Measurements from ENCODE around the gene LGI4. TPM values are rescaled to one million over a fixed set of nuclear protein-coding genes. Genes with fewer than 3 reads are reported as not detected.

The LGI4 gene
- 0.17 and 0.26 TPM in 2 replicates for total RNA-seq
- 0.02 and 0.19 TPM in 2 replicates for polyA plus RNA-seq
- 0.07 and 0.57 TPM in 2 replicates for polyA plus RNA-seq (2012)
- 1.5 and 2.3 TPM in 2 replicates for polyA minus RNA-seq (ENCODE audit: low replicate concordance)

DNA sequence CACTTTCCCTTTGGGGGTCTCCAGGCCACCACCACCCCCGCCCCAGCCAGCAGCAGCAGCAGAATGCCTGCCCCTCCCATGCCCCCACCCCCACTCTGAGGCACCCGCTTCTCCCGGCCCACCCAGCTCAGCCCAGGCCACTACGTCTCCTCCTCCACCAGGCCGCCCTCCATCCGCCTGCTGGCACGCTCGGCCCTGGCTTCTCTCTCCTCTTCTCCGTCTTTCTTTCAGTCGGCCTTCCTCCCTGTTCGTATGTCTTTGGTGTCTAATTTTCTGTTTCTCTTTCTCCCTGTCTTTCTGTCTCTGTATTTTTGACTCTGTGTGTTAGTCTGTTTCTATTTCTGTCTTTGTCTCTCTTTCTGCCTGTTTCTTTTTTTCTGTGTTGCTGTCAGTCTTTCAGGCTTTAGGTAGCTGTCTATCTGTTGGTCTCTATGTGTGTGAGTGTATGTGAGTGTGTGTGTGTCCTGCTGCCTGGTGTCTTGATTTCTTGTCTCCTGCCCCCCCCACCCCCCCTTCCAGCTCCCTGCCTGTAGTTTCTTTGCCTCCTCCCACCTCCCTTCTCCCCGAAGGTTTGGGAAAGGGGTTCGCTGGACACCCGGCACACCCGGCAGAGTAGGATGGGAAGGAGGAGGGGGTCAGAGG, at the start of gene LGI4:
TSS of gene LGI4 (minus strand) at position 459 of the 642 bp plus-strand sequence. CDS start at position 80, 379 bp downstream.
- H3K4me2 ChIP-seq (ENCODE audit: extremely low read depth, insufficient read depth, low read length) = no peak within 1 kb of the TSS
- peaks cover 13% of the 10 kb centered on the region for H3K27me3 ChIP-seq (ENCODE audit: control insufficient read depth, insufficient read depth, low read length)
- no peaks in the 10 kb centered on the region for H3K9me3 ChIP-seq (ENCODE audit: control insufficient read depth, insufficient read depth, low read depth, low read length)
- no peak within 1 kb of the TSS for H3K27ac ChIP-seq (ENCODE audit: insufficient read depth, low read length)
- no peak within 1 kb of the TSS for H3K9ac ChIP-seq (ENCODE audit: insufficient read depth, low read length)
- no peak within 1 kb of the TSS for H2AFZ ChIP-seq (ENCODE audit: low read length)
- peak within 1 kb of the TSS in 1 of 4 experiments; percentile 11 for H3K4me3 ChIP-seq (replicated peaks in 1 of 4; ENCODE audit: control extremely low read depth in 1 of 4, insufficient read depth in 1 of 4, low read depth in 3 of 4, low read length in 4 of 4)
- no peaks in the 10 kb centered on the region for H4K20me1 ChIP-seq (ENCODE audit: control insufficient read depth, extremely low read depth, insufficient read depth, low read length)
- H3K4me1 ChIP-seq (ENCODE audit: control insufficient read depth, extremely low read depth, insufficient read depth, low read length) = peaks cover 18% of the 10 kb centered on the region
- no peaks in the 10 kb centered on the region for H3K79me2 ChIP-seq (ENCODE audit: control insufficient read depth, insufficient read depth, low read length)
- TF ChIP-seq EZH2 (IDR thresholded peaks at IDR 0.05; ENCODE audit: low read length, missing control alignments) = no peak
- TF ChIP-seq, protein P1, sequence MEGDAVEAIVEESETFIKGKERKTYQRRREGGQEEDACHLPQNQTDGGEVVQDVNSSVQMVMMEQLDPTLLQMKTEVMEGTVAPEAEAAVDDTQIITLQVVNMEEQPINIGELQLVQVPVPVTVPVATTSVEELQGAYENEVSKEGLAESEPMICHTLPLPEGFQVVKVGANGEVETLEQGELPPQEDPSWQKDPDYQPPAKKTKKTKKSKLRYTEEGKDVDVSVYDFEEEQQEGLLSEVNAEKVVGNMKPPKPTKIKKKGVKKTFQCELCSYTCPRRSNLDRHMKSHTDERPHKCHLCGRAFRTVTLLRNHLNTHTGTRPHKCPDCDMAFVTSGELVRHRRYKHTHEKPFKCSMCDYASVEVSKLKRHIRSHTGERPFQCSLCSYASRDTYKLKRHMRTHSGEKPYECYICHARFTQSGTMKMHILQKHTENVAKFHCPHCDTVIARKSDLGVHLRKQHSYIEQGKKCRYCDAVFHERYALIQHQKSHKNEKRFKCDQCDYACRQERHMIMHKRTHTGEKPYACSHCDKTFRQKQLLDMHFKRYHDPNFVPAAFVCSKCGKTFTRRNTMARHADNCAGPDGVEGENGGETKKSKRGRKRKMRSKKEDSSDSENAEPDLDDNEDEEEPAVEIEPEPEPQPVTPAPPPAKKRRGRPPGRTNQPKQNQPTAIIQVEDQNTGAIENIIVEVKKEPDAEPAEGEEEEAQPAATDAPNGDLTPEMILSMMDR (conservative IDR thresholded peaks at IDR 0.05 in 1 of 2, IDR thresholded peaks at IDR 0.05 in 1 of 2; ENCODE audit: low read depth in 1 of 2, low read length in 2 of 2) = no peak
- DNase-seq (ENCODE audit: low read depth in 2 of 2) = no peak
- H3K36me3 ChIP-seq (ENCODE audit: control insufficient read depth, insufficient read depth, low read length) = no peaks in the 10 kb centered on the region

DNA sequence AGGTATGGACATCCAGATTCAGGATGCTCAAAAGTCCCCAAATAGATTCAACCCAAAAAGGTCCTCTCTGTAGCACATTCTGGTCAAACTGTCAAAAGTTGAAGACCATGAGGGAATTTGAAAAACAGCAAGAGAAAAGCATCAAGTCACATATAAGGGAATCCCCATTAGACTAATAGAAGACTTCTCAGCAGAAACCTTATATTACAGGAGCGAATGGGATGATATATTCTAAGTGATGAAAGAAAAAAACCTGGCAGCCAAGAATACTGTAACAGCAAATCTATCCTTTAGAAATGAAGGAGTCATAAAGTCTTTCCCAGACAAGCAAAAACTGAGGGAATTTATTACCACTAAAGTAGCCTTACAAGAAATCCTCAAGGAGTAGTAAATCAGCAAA, 49.4 kb upstream of the LGI4 start:
- no peaks in the 10 kb centered on the region for H3K36me3 ChIP-seq (ENCODE audit: control insufficient read depth, insufficient read depth, low read length)
- DNase-seq (ENCODE audit: low read depth in 2 of 2) = no peak
- no peak overlapping the region for H3K4me2 ChIP-seq (ENCODE audit: extremely low read depth, insufficient read depth, low read length)
- H3K27ac ChIP-seq (ENCODE audit: insufficient read depth, low read length) = no peak overlapping the region
- H3K79me2 ChIP-seq (ENCODE audit: control insufficient read depth, insufficient read depth, low read length) = no peaks in the 10 kb centered on the region
- no peaks in the 10 kb centered on the region for H3K4me1 ChIP-seq (ENCODE audit: control insufficient read depth, extremely low read depth, insufficient read depth, low read length)
- no peak overlapping the region for H3K9ac ChIP-seq (ENCODE audit: insufficient read depth, low read length)
- no peak overlapping the region for H2AFZ ChIP-seq (ENCODE audit: low read length)
- H3K9me3 ChIP-seq (ENCODE audit: control insufficient read depth, insufficient read depth, low read depth, low read length) = no peaks in the 10 kb centered on the region
- no peak overlapping the region for H3K4me3 ChIP-seq (replicated peaks in 1 of 4; ENCODE audit: control extremely low read depth in 1 of 4, insufficient read depth in 1 of 4, low read depth in 3 of 4, low read length in 4 of 4)
- H3K27me3 ChIP-seq (ENCODE audit: control insufficient read depth, insufficient read depth, low read length) = no peaks in the 10 kb centered on the region
- no peaks in the 10 kb centered on the region for H4K20me1 ChIP-seq (ENCODE audit: control insufficient read depth, extremely low read depth, insufficient read depth, low read length)
- no peak for TF ChIP-seq EZH2 (IDR thresholded peaks at IDR 0.05; ENCODE audit: low read length, missing control alignments)
- TF ChIP-seq, protein P1 (conservative IDR thresholded peaks at IDR 0.05 in 1 of 2, IDR thresholded peaks at IDR 0.05 in 1 of 2; ENCODE audit: low read depth in 1 of 2, low read length in 2 of 2) = no peak

DNA sequence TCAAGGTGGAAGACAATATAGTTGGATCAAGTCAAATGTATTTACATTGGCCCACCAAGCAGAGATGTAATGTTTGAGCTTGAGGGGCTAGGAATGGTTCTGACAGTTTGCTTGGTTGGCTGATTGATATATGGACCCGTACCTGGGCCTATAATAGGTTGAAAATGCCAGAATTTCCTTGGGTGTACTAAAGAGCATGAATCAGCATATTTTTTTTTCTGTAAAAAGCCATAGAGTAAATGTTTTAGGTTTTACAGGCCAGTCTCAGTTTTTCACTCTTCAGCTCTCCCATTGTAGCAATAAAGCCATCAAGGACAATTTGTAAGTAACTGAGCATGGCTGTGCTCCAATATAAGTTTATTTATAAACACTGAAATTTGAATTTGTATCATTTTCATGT, 46.5 kb upstream of the LGI4 start:
- Histone ChIP-seq H3K4me3 (replicated peaks in 1 of 4; ENCODE audit: control extremely low read depth in 1 of 4, insufficient read depth in 1 of 4, low read depth in 3 of 4, low read length in 4 of 4) (no peak overlapping the region), H3K9me3 (ENCODE audit: control insufficient read depth, insufficient read depth, low read depth, low read length) (no peaks in the 10 kb centered on the region), H3K27me3 (ENCODE audit: control insufficient read depth, insufficient read depth, low read length) (no peaks in the 10 kb centered on the region), H3K9ac (ENCODE audit: insufficient read depth, low read length) (no peak overlapping the region), H3K79me2 (ENCODE audit: control insufficient read depth, insufficient read depth, low read length) (no peaks in the 10 kb centered on the region), H3K27ac (ENCODE audit: insufficient read depth, low read length) (no peak overlapping the region), H3K4me2 (ENCODE audit: extremely low read depth, insufficient read depth, low read length) (no peak overlapping the region), H4K20me1 (ENCODE audit: control insufficient read depth, extremely low read depth, insufficient read depth, low read length) (no peaks in the 10 kb centered on the region), H3K4me1 (ENCODE audit: control insufficient read depth, extremely low read depth, insufficient read depth, low read length) (no peaks in the 10 kb centered on the region), H3K36me3 (ENCODE audit: control insufficient read depth, insufficient read depth, low read length) (no peaks in the 10 kb centered on the region), H2AFZ (ENCODE audit: low read length) (no peak overlapping the region)
- TF ChIP-seq, protein P1 (conservative IDR thresholded peaks at IDR 0.05 in 1 of 2, IDR thresholded peaks at IDR 0.05 in 1 of 2; ENCODE audit: low read depth in 1 of 2, low read length in 2 of 2) = no peak
- TF ChIP-seq EZH2 (IDR thresholded peaks at IDR 0.05; ENCODE audit: low read length, missing control alignments) = no peak
- DNase-seq (ENCODE audit: low read depth in 2 of 2) = no peak
